Astrocyte of the spinal cord (primary cell): ENCODE measurements around the gene MRPL34.
"Not testable (repeated sequence)": the region's sequence is repeated elsewhere in the genome, so short reads cannot be mapped to it uniquely, and the experiment has no call there.

ENCODE experiments used
- DNase-seq: peaks from one replicate; pipeline ENCODE4 v3.0.0; 2011; ENCODE audit warnings: low read depth, low spot score
- H3K4me3 ChIP-seq: 2 replicates; pipeline ENCODE4 v1.5.1; 2011; ENCODE audit warnings: low read depth, mild to moderate bottlenecking, low read length, moderate library complexity
- CTCF ChIP-seq: IDR thresholded peaks from 2 replicates; pipeline ENCODE4 v1.5.1; 2012; ENCODE audit warnings: low read depth, mild to moderate bottlenecking, low read length, inconsistent platforms
- in situ Hi-C: cut with HindIII; loops from 2 replicates; pipeline ENCODE4 v1.10.0; 2017; ENCODE audit warnings: low sequenced_read_pairs

The MRPL34 gene

GRCh38 chr19:17294051-17294891 is 11.4 kb upstream of the MRPL34 start:
- DNase-seq, result no peak
- in situ Hi-C loops, result no loop called here

GRCh38 chr19:17295551-17295950 is 10.1 kb upstream of the MRPL34 start:
- DNase-seq, H3K4me3 ChIP-seq, in situ Hi-C loops: not testable (repeated sequence)

More at GRCh38 chr19:17294051-17294891, 11.4 kb upstream of the MRPL34 start:
- no peak for TF ChIP-seq CTCF
- H3K4me3 ChIP-seq, result no peak overlapping the region

- in situ Hi-C loops, result no loop called here
- TF ChIP-seq CTCF, result no peak
- peak; percentile 24 for DNase-seq
- no peak overlapping the region for H3K4me3 ChIP-seq
Observed at GRCh38 chr19:17296273-17296672, 9.4 kb upstream of the MRPL34 start.

- DNase-seq, result no peak
- no peak overlapping the region for H3K4me3 ChIP-seq
- in situ Hi-C loops, result no loop called here
- TF ChIP-seq CTCF, result no peak
Observed at GRCh38 chr19:17296976-17297375, 8.7 kb upstream of the MRPL34 start.

GRCh38 chr19:17300992-17301619 is 4.6 kb upstream of the MRPL34 start:
- in situ Hi-C loops, result no loop called here
- H3K4me3 ChIP-seq, result no peak overlapping the region
- TF ChIP-seq CTCF, result no peak
- no peak for DNase-seq

GRCh38 chr19:17302391-17303166 is 3.1 kb upstream of the MRPL34 start:
- no peak for DNase-seq
- TF ChIP-seq CTCF, result no peak
- in situ Hi-C loops, result no loop called here
- H3K4me3 ChIP-seq, result peak overlapping the region; percentile 69
